ENCODE measurements around the gene FIS1. TPM values are rescaled to one million over a fixed set of nuclear protein-coding genes. Genes with fewer than 3 reads are reported as not detected.

Gene FIS1
- total and polyA plus RNA-seq, 10 of the 15 experiments (the other 5 are each of a cell fraction or from before 2014, with no cell fraction given): 83.4 to 149 (median 108) TPM

GRCh38 chr7:101243646-101244374 lies 1.1 kb downstream of the FIS1 start:
- H2AFZ ChIP-seq (ENCODE audit: control insufficient read depth, low read depth, low read length): no peak overlapping the region; the same call in 1 of the 2 replicates
- FAIRE-seq: no peak
- intact Hi-C loops (cut with micrococcal nuclease; ENCODE audit: unreplicated experiment): loop anchor here (1.0 kb wide), 2 partner anchors 26 to 100 kb away; partner anchors contain the start of gene ZNHIT1
- H3K79me2 ChIP-seq (ENCODE audit: control insufficient read depth, insufficient read depth, low read length): peaks cover 26% of the 10 kb centered on the region
- 34% methylated on average over 28 of the region's 28 CpGs for WGBS (ENCODE audit: insufficient coverage, insufficient replicate concordance, low lambda C conversion rate, missing lambda C conversion rate)
- H3K36me3 ChIP-seq (ENCODE audit: control insufficient read depth in 2 of 2, insufficient read depth in 2 of 2, low read length in 1 of 2): peaks cover 7 to 10% of the 10 kb centered on the region in 2 experiments
- no peaks in the 10 kb centered on the region for H3K9me3 ChIP-seq (replicated peaks; ENCODE audit: control insufficient read depth, insufficient read depth, low read length)
- H3K27me3 ChIP-seq (replicated peaks in 1 of 2; ENCODE audit: control insufficient read depth in 2 of 2, insufficient read depth in 2 of 2, low read length in 1 of 2): no peaks in the 10 kb centered on the region
- no peak for ATAC-seq
- SMC1A ChIA-PET (ENCODE audit: uncharacterized antibody, unreplicated experiment): interaction anchor here (0.9 to 2.9 kb wide), 9 partner anchors 11 to 101 kb away, joined by 3 to 20 read pairs (median 5); partner anchors contain the start of genes PLOD3 and ZNHIT1
- DNase-seq (ENCODE audit: low read depth, low spot score): no peak
- H3K4me1 ChIP-seq (ENCODE audit: control insufficient read depth, insufficient read depth, low read length): peaks cover 6% of the 10 kb centered on the region
- POLR2A ChIA-PET: interaction anchor here (0.5 to 1.5 kb wide), 8 partner anchors 8 to 354 kb away, joined by 3 to 10 read pairs (median 4); partner anchors contain the start of genes PLOD3, UFSP1 and ZNHIT1
- no peaks in the 10 kb centered on the region for H4K20me1 ChIP-seq (ENCODE audit: control insufficient read depth, insufficient read depth)
- H3K4me2 ChIP-seq (ENCODE audit: control insufficient read depth, insufficient read depth): peak overlapping the region; percentile 97
- CTCF ChIA-PET: interaction anchor here (0.6 to 5.3 kb wide), 32 partner anchors 9 to 1223 kb away, joined by 3 to 74 read pairs (median 4); partner anchors contain the start of genes PLOD3, TRIM56, UFSP1 and ZNHIT1
- TF ChIP-seq SMARCA5 (IDR thresholded peaks at IDR 0.05) (0 out of 2 replicates have a peak, but pooled peaks have one; percentile 88), HDGF (IDR thresholded peaks at IDR 0.05) (no peak), POLR2AphosphoS2 (IDR thresholded peaks at IDR 0.05; ENCODE audit: low read depth, low read length) (no peak)
- TF ChIP-seq, protein P1, sequence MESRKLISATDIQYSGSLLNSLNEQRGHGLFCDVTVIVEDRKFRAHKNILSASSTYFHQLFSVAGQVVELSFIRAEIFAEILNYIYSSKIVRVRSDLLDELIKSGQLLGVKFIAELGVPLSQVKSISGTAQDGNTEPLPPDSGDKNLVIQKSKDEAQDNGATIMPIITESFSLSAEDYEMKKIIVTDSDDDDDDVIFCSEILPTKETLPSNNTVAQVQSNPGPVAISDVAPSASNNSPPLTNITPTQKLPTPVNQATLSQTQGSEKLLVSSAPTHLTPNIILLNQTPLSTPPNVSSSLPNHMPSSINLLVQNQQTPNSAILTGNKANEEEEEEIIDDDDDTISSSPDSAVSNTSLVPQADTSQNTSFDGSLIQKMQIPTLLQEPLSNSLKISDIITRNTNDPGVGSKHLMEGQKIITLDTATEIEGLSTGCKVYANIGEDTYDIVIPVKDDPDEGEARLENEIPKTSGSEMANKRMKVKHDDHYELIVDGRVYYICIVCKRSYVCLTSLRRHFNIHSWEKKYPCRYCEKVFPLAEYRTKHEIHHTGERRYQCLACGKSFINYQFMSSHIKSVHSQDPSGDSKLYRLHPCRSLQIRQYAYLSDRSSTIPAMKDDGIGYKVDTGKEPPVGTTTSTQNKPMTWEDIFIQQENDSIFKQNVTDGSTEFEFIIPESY (IDR thresholded peaks at IDR 0.05): 0 out of 2 replicates have a peak, but pooled peaks have one; percentile 43
- TF ChIP-seq, protein P2, sequence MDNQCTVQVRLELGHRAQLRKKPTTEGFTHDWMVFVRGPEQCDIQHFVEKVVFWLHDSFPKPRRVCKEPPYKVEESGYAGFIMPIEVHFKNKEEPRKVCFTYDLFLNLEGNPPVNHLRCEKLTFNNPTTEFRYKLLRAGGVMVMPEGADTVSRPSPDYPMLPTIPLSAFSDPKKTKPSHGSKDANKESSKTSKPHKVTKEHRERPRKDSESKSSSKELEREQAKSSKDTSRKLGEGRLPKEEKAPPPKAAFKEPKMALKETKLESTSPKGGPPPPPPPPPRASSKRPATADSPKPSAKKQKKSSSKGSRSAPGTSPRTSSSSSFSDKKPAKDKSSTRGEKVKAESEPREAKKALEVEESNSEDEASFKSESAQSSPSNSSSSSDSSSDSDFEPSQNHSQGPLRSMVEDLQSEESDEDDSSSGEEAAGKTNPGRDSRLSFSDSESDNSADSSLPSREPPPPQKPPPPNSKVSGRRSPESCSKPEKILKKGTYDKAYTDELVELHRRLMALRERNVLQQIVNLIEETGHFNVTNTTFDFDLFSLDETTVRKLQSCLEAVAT (IDR thresholded peaks at IDR 0.05): peak; percentile 60; the same call in 1 of the 2 replicates
- peak overlapping the region; percentile 88 for H3K9ac ChIP-seq (ENCODE audit: control insufficient read depth, insufficient read depth, low read length)
- in situ Hi-C loops (cut with MboI): no loop called here
- H3K4me3 ChIP-seq: peak overlapping the region; percentile 84
- H3K27ac ChIP-seq (ENCODE audit: control insufficient read depth, insufficient read depth): peak overlapping the region; percentile 89; the same call in 1 of the 2 replicates
- no TSS peak for BruUV-seq (replicated peaks)
- RAD21 ChIA-PET (ENCODE audit: unreplicated experiment): interaction anchor here (1.0 to 5.0 kb wide), 9 partner anchors 8 to 110 kb away, joined by 3 to 37 read pairs (median 4); partner anchors contain the start of genes PLOD3 and ZNHIT1
